GM12872 (cell line): ENCODE measurements around the gene SLC30A10.

Experiments used
- TF ChIP-seq, protein P1 (sequence below): IDR thresholded peaks from 3 replicates; pipeline ENCODE4 v1.5.1; 2011; ENCODE audit warnings: low read depth, mild to moderate bottlenecking, low read length, moderate library complexity; ENCODE audit not compliant: insufficient read depth

Gene SLC30A10

DNA sequence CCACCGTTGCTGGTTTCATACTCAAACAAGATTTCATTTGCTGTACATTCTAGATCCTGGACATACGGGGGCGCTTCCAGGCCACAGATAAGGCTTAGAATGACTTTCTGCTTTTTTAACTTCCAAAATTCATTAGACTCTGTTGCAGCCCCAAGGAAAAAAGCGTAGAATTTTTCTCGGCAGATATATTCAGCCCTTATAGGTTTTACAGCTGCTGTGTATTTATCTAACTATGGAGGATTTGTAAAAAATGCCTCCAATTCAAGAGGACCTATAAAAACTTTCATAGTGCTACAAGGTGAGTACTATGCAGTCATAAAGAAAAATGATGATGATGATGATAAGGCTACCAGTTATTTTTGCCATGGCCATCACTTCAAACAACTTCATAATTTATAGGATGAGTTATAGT is 51.6 kb downstream of the SLC30A10 start:
- TF ChIP-seq, protein P1, sequence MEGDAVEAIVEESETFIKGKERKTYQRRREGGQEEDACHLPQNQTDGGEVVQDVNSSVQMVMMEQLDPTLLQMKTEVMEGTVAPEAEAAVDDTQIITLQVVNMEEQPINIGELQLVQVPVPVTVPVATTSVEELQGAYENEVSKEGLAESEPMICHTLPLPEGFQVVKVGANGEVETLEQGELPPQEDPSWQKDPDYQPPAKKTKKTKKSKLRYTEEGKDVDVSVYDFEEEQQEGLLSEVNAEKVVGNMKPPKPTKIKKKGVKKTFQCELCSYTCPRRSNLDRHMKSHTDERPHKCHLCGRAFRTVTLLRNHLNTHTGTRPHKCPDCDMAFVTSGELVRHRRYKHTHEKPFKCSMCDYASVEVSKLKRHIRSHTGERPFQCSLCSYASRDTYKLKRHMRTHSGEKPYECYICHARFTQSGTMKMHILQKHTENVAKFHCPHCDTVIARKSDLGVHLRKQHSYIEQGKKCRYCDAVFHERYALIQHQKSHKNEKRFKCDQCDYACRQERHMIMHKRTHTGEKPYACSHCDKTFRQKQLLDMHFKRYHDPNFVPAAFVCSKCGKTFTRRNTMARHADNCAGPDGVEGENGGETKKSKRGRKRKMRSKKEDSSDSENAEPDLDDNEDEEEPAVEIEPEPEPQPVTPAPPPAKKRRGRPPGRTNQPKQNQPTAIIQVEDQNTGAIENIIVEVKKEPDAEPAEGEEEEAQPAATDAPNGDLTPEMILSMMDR: no peak

DNA sequence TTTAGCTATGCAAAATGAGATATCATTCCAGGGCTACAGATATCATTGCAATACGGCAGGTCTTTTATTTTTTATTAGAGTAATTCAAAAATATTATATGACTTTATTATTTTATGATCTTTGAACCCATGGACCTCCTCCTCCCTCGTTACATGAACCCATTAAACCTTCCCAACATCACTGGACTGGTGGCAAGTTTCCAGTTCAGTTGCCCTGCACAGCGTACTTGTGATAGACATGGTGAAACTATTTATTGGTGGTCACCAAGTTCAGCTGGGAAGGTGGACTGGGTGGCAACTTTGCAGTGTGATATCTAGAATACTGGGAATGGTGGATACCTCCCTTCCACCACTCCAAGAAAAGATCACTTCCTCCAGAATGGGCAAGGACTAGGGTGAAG is 52.5 kb downstream of the SLC30A10 start:
- TF ChIP-seq, protein P1: no peak

DNA sequence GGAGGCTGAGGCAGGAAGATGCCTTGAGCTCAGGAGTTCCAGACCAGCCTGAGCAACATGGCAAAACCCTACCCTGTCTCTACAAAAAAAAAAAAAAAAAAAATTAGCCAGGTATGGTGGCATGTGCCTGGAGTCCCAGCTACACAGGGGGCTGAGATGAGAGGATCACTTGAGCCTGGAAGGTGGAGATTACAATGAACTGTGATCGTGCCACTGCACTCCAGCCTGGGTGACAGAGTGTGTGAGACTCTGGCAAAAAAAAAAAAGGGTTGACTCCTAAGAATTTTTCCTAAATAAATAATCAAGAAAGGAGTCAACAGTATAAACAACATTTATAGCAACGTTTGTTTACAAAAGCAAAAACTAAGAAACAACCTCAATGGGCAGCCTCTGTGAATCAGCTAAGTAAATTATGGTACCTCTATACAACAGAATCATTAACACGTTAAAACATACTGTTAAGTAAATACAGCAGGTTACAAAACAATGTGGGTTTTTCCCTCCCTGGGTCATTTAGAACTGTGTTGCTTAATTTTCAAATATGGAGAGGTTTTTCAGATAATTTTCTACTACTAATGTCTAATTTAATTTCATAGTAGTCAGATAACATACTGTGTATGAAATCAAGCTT is 56.8 kb downstream of the SLC30A10 start:
- TF ChIP-seq, protein P1: no peak
